Peyer's patch (tissue), 4 donors: ENCODE measurements around the gene DDB1.

ENCODE experiments used
- CTCF ChIP-seq, 6 experiments: fragments of 450-650 bp in 4 of 6; fragments of 200-600 bp in 2 of 6; sonication (generic) in 1 of 6; IDR thresholded peaks; one replicate each; pipeline ENCODE4 v1.5.1; 2017 to 2019; ENCODE audit warnings: antibody characterized with exemption in 6 of 6, mild to moderate bottlenecking in 3 of 6, moderate library complexity in 1 of 6
- POLR2A ChIP-seq, 2 donors: fragments of 450-650 bp; IDR thresholded peaks; one replicate each; pipeline ENCODE4 v1.5.1; 2017; ENCODE audit warnings: antibody characterized with exemption in 2 of 2, mild to moderate bottlenecking in 2 of 2, moderate library complexity in 2 of 2

- TF ChIP-seq POLR2A (IDR thresholded peaks at IDR 0.05): no peak
- TF ChIP-seq CTCF (IDR thresholded peaks at IDR 0.05): no peak
Measured at GRCh38 chr11:61310749-61311148, 22.2 kb downstream of the DDB1 start.
